ENCODE data around the gene MRPL3.

MRPL3 gene

DNA sequence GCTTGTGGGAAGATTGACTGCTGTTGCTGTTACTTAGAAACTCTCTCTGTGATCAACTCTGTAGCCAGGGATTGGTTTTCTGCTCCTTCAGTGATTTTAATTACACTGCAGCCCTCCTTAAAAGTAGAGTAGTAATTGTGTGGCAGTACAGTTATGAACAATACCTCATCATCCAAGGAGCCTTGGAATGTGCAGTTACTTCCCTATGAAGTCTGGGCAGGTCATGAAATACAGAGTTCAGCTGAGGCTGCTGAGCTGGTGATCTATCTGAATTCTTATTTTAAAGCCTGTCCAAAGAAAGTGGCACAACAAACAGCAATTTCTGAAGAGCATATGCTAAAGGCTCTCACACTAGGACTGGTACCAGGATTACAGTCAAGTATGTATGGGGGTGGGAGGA lies 37.4 kb upstream of the MRPL3 start:
- TF ChIP-seq EZH2phosphoT487 (IDR thresholded peaks at IDR 0.05; ENCODE audit: low read length): no peak
- TF ChIP-seq, protein P1, sequence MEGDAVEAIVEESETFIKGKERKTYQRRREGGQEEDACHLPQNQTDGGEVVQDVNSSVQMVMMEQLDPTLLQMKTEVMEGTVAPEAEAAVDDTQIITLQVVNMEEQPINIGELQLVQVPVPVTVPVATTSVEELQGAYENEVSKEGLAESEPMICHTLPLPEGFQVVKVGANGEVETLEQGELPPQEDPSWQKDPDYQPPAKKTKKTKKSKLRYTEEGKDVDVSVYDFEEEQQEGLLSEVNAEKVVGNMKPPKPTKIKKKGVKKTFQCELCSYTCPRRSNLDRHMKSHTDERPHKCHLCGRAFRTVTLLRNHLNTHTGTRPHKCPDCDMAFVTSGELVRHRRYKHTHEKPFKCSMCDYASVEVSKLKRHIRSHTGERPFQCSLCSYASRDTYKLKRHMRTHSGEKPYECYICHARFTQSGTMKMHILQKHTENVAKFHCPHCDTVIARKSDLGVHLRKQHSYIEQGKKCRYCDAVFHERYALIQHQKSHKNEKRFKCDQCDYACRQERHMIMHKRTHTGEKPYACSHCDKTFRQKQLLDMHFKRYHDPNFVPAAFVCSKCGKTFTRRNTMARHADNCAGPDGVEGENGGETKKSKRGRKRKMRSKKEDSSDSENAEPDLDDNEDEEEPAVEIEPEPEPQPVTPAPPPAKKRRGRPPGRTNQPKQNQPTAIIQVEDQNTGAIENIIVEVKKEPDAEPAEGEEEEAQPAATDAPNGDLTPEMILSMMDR (IDR thresholded peaks at IDR 0.05; ENCODE audit: low read length): no peak
- no peak for TF ChIP-seq EZH2 (optimal IDR thresholded peaks at IDR 0.05; ENCODE audit: low read depth, low read length)
- Histone ChIP-seq H3K4me1 (ENCODE audit: low read length) (no peaks in the 10 kb centered on the region), H3K9me2 (replicated peaks; ENCODE audit: insufficient read depth, low read length) (no peaks in the 10 kb centered on the region), H2AFZ (ENCODE audit: low read length) (no peak overlapping the region), H3K36me3 (replicated peaks; ENCODE audit: insufficient read depth, low read length) (no peaks in the 10 kb centered on the region), H3K9ac (ENCODE audit: low read length) (no peak overlapping the region), H3K4me2 (ENCODE audit: low read depth, low read length) (no peak overlapping the region), H3K9me3 (replicated peaks; ENCODE audit: insufficient read depth, low read length) (no peaks in the 10 kb centered on the region), H3K27me3 (replicated peaks; ENCODE audit: insufficient read depth, low read length) (no peaks in the 10 kb centered on the region), H3K4me3 (ENCODE audit: low read length) (no peak overlapping the region), H3K27ac (ENCODE audit: low read length) (no peak overlapping the region), H3K79me2 (ENCODE audit: low read length) (no peaks in the 10 kb centered on the region), H4K20me1 (ENCODE audit: insufficient read depth, low read length) (no peaks in the 10 kb centered on the region), H3F3A (ENCODE audit: insufficient read depth, low read length) (no peaks in the 10 kb centered on the region)
- no peak for DNase-seq

DNA sequence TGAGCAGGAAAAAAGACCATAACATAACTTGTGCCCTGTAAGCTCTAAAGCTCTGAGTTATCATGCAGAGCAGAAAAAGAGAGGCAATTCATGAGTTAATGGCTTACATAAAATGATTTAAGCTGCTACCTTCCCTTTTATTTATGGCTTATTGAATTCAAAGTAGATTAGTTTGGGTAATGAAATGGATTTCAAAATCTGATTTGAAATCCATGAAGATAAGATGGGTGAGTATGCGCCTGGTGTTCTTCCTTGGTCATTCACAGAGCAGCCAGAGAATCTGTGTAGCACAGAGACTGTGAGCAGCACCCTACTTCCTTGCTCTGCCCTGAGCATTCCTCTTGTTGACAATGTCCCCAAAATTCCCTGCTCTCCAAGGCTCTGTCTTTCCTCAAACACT lies 36.2 kb upstream of the MRPL3 start:
- Histone ChIP-seq H3K4me1 (ENCODE audit: low read length) (no peaks in the 10 kb centered on the region), H3K4me2 (ENCODE audit: low read depth, low read length) (no peak overlapping the region), H3K79me2 (ENCODE audit: low read length) (no peaks in the 10 kb centered on the region), H3K4me3 (ENCODE audit: low read length) (no peak overlapping the region), H3K36me3 (replicated peaks; ENCODE audit: insufficient read depth, low read length) (no peaks in the 10 kb centered on the region), H4K20me1 (ENCODE audit: insufficient read depth, low read length) (no peaks in the 10 kb centered on the region), H2AFZ (ENCODE audit: low read length) (no peak overlapping the region), H3K9me3 (replicated peaks; ENCODE audit: insufficient read depth, low read length) (no peaks in the 10 kb centered on the region), H3K27ac (ENCODE audit: low read length) (no peak overlapping the region), H3F3A (ENCODE audit: insufficient read depth, low read length) (no peaks in the 10 kb centered on the region), H3K9me2 (replicated peaks; ENCODE audit: insufficient read depth, low read length) (no peaks in the 10 kb centered on the region), H3K27me3 (replicated peaks; ENCODE audit: insufficient read depth, low read length) (no peaks in the 10 kb centered on the region), H3K9ac (ENCODE audit: low read length) (no peak overlapping the region)
- no peak for TF ChIP-seq EZH2phosphoT487 (IDR thresholded peaks at IDR 0.05; ENCODE audit: low read length)
- TF ChIP-seq, protein P1 (IDR thresholded peaks at IDR 0.05; ENCODE audit: low read length): no peak
- no peak for TF ChIP-seq EZH2 (optimal IDR thresholded peaks at IDR 0.05; ENCODE audit: low read depth, low read length)
- DNase-seq: no peak

DNA sequence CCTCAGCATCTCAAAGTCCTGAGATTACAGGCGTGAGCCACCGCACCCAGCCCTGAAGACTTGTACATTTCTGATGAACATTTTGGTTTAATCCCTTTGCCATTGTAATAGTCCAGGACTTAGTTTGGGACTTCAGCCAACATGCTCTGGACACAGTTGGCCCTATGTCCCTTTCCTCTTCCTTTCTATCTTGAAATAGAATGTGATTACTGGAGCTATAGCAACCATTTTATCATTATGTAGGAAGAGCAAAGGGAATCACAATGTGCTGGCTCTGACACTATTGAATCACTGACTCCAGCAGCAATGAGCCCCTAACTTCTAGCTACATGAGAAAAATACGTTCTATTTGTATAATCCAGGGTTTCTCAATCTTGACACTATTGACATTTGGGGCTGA lies 34.8 kb upstream of the MRPL3 start:
- H3K4me1 ChIP-seq (ENCODE audit: low read length): no peaks in the 10 kb centered on the region
- H3K27me3 ChIP-seq (replicated peaks; ENCODE audit: insufficient read depth, low read length): no peaks in the 10 kb centered on the region
- no peak overlapping the region for H3K9ac ChIP-seq (ENCODE audit: low read length)
- no peak for DNase-seq
- no peaks in the 10 kb centered on the region for H3K9me2 ChIP-seq (replicated peaks; ENCODE audit: insufficient read depth, low read length)
- H3K9me3 ChIP-seq (replicated peaks; ENCODE audit: insufficient read depth, low read length): no peaks in the 10 kb centered on the region
- H4K20me1 ChIP-seq (ENCODE audit: insufficient read depth, low read length): no peaks in the 10 kb centered on the region
- H3K27ac ChIP-seq (ENCODE audit: low read length): no peak overlapping the region
- H3F3A ChIP-seq (ENCODE audit: insufficient read depth, low read length): no peaks in the 10 kb centered on the region
- no peak overlapping the region for H2AFZ ChIP-seq (ENCODE audit: low read length)
- TF ChIP-seq, protein P1 (IDR thresholded peaks at IDR 0.05; ENCODE audit: low read length): no peak
- TF ChIP-seq EZH2 (optimal IDR thresholded peaks at IDR 0.05; ENCODE audit: low read depth, low read length) (no peak), EZH2phosphoT487 (IDR thresholded peaks at IDR 0.05; ENCODE audit: low read length) (no peak)
- no peak overlapping the region for H3K4me3 ChIP-seq (ENCODE audit: low read length)
- H3K4me2 ChIP-seq (ENCODE audit: low read depth, low read length): no peak overlapping the region
- H3K79me2 ChIP-seq (ENCODE audit: low read length): no peaks in the 10 kb centered on the region
- no peaks in the 10 kb centered on the region for H3K36me3 ChIP-seq (replicated peaks; ENCODE audit: insufficient read depth, low read length)
